ENCODE results near the gene SUGP1.
A peak's percentile ranks its signal among the peaks of the same experiment; 100 is the strongest.

The SUGP1 gene

DNA sequence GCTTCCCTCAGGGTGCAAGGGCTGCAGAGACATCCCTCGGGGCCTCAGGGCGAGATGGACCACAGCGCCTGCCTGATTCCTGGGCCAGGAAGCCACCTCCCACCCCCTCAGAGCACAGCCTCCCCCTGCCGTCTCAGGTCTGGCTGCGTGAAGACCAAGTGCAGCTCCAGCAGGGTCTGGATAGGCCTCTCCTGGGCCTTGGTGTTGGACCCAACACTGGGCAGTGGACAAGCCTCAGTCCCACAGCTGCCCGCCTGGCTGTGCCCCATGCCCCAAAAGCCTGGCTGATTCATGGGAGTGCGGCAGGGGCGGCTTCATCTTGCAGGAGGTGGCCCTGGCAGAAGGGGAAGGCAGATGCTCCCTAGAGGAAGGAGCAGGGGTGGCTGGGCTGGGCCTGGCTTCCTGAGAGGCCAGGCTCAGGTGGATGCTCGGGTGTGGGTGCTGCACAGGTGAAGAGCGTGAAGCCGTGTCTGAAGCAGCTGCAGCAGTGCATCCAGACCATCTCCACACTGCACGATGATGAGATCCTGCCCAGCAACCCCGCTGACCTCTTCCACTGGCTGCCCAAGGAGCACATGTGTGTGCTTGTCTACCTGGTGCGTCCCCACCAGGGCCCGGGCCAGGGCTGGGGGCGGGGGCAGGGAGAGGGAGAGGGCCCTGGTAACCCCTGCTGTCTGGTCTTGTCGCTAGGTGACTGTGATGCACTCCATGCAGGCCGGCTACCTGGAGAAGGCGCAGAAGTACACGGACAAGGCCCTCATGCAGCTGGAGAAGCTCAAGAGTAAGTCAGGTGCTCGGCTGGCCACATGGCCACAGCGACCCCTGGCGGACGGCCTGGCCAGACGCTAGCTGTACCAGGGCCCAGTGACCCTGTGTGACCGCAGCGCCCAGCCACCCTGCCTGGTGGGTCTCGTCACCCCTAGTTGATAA lies 22.0 kb upstream of the SUGP1 start:
- DNase-seq (ENCODE audit: low read depth) = peak; percentile 69
- H3K4me3 ChIP-seq (replicated peaks; ENCODE audit: low read depth, low read length) = no peak overlapping the region
- TF ChIP-seq, protein P1, sequence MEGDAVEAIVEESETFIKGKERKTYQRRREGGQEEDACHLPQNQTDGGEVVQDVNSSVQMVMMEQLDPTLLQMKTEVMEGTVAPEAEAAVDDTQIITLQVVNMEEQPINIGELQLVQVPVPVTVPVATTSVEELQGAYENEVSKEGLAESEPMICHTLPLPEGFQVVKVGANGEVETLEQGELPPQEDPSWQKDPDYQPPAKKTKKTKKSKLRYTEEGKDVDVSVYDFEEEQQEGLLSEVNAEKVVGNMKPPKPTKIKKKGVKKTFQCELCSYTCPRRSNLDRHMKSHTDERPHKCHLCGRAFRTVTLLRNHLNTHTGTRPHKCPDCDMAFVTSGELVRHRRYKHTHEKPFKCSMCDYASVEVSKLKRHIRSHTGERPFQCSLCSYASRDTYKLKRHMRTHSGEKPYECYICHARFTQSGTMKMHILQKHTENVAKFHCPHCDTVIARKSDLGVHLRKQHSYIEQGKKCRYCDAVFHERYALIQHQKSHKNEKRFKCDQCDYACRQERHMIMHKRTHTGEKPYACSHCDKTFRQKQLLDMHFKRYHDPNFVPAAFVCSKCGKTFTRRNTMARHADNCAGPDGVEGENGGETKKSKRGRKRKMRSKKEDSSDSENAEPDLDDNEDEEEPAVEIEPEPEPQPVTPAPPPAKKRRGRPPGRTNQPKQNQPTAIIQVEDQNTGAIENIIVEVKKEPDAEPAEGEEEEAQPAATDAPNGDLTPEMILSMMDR (IDR thresholded peaks at IDR 0.05; ENCODE audit: low read length, missing control alignments) = peak; percentile 85

DNA sequence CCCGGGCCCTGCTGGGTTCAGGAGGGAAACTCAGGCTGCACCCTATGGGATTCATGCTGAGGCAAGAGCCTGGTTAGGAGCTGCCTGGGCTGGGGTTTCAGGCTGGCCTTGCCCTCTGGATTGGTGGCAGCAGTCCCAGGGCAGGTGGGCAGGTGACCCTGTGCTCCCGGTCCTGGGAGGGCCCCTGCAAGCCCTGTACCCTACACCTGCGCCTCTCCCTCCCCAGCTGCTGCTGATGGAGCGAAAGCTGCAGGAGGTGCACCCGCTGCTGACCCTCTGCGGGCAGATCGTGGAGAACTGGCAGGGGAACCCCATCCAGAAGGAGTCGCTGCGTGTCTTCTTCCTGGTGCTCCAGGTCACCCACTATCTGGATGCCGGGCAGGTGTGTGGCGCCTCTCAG lies 20.7 kb upstream of the SUGP1 start:
- DNase-seq (ENCODE audit: low read depth) = no peak
- H3K4me3 ChIP-seq (replicated peaks; ENCODE audit: low read depth, low read length) = no peak overlapping the region
- TF ChIP-seq, protein P1 (IDR thresholded peaks at IDR 0.05; ENCODE audit: low read length, missing control alignments) = no peak

DNA sequence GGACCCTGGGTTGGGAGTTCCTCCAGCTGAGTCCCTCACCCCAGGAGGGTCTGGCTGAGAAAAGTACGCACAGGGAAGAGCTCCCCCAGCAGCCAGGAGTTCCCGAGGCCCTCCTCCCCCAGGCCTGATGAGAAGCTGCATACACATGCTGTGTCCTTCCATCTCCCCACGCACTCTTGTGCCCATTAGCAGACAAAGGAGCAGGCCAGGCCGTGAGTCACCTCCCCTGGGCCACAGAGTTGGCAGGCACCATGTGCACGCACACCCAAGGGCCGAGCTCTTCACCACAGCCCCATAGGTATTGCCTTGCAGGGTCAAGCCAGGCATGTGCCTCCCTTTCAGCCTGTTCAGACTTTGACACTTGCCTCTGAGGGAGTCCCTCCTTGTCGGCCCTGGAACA lies 17.8 kb upstream of the SUGP1 start:
- peak; percentile 28 for DNase-seq (ENCODE audit: low read depth)
- TF ChIP-seq, protein P1 (IDR thresholded peaks at IDR 0.05; ENCODE audit: low read length, missing control alignments) = no peak
- H3K4me3 ChIP-seq (replicated peaks; ENCODE audit: low read depth, low read length) = no peak overlapping the region

DNA sequence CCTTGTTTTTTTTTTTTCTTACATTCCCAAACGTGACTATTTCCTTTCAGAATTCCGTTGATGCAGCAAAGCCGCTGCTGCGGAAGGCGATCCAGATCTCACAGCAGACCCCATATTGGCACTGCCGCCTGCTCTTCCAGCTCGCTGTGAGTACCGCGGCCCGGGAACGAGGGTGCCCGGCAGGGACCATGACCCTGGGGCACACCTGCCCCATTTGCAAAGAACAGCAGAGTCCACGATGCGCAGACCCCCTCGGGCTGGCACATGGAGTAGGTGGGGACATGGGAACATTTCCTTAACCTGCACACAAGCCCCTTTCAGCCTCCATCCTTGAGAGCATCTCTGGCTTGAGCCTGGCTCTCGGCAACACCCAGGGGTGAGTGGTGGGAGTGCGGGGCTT lies 16.8 kb upstream of the SUGP1 start:
- TF ChIP-seq, protein P1 (IDR thresholded peaks at IDR 0.05; ENCODE audit: low read length, missing control alignments) = no peak
- no peak overlapping the region for H3K4me3 ChIP-seq (replicated peaks; ENCODE audit: low read depth, low read length)
- no peak for DNase-seq (ENCODE audit: low read depth)

DNA sequence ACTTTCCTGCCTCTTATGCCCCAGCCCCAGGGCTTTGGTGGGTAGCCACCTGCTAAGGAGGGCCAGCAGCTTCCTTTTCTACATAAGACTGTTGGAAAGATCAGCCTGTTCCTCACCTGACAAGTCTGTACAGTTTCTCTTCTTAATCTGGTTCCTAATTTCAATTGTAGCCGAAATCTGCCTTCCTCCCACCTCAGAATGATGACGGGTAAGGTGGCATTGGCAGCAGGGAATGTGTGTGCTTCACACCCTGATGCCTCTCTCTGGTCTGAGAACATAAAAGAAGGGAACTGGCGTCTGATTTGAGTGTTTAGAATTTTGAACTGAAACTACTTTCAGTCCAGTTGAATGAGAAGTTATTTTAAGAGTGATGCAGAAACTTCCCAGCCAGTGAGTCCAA lies 16.3 kb upstream of the SUGP1 start:
- no peak overlapping the region for H3K4me3 ChIP-seq (replicated peaks; ENCODE audit: low read depth, low read length)
- DNase-seq (ENCODE audit: low read depth) = no peak
- TF ChIP-seq, protein P1 (IDR thresholded peaks at IDR 0.05; ENCODE audit: low read length, missing control alignments) = no peak

DNA sequence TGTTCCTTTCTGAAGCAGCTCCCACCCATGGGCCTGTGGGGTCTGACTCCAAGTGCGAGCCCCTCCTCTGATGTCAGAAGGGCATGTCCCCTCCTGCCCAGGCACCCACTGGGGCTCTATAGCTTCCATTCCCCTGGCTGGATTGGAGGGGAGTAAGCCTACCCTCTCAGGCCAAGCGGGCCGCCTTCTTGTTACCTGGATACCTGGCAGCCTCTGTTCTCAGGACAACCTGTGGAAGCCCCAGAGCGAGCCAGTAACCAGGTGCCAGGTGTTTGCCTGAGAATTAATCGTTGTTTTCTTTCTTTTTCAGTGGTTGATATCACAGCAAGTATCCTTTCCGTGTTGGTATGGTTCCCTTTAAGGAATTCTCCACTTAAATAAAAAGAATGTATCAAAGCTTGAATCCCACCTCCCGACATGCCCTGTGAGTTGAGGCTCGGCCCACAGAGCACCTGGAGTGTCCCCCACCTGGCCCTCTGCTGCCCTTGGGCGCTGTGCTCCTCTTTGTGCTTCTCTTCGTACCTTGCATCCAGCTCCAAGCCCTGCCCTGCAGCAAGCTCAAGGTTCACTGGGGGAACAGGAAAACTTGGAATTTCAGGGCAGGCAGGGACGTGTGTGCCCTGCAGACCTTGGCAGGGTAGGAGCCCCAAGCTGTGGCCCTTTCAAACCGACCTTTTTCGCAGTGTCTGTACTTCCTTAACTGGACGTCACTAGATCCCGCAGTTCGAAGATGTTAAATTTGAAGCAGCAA lies 15.3 kb upstream of the SUGP1 start:
- DNase-seq (ENCODE audit: low read depth) = no peak
- TF ChIP-seq, protein P1 (IDR thresholded peaks at IDR 0.05; ENCODE audit: low read length, missing control alignments) = no peak
- no peak overlapping the region for H3K4me3 ChIP-seq (replicated peaks; ENCODE audit: low read depth, low read length)

Measured in fibroblast of pulmonary artery (primary cell).